MM.1S (cell line): ENCODE data around the gene BIRC5.

Experiments
- CTCF ChIP-seq: fragments of 300-600 bp; sonication (generic); IDR thresholded peaks from 2 replicates; pipeline ENCODE4 v1.5.1; 2016; ENCODE audit warnings: antibody characterized with exemption, low read length, mixed read lengths
- EZH2 ChIP-seq: fragments of 300-600 bp; sonication (generic); optimal IDR thresholded peaks from 2 replicates; pipeline ENCODE3; 2017; ENCODE audit warnings: low read depth, mild to moderate bottlenecking, antibody characterized with exemption, low read length, mixed read lengths

- no peak for TF ChIP-seq CTCF
- TF ChIP-seq EZH2: no peak
These were observed 53.4 kb downstream of the BIRC5 start for GRCh38 chr17:78267253-78268073.
